Rectal smooth muscle tissue (tissue), 1 donor: Measurements from ENCODE around the gene RAPGEF4.

Experiments used
- H3K27ac ChIP-seq: one replicate; pipeline ENCODE4 v1.7.0; 2013; ENCODE audit warnings: low read depth, low read length, inconsistent platforms
- H3K27me3 ChIP-seq: one replicate; pipeline ENCODE4 v1.7.0; 2013; ENCODE audit warnings: low read length; ENCODE audit not compliant: control insufficient read depth, insufficient read depth
- H3K36me3 ChIP-seq: one replicate; pipeline ENCODE4 v1.7.0; 2013; ENCODE audit warnings: low read length; ENCODE audit not compliant: control insufficient read depth, insufficient read depth
- H3K4me1 ChIP-seq: one replicate; pipeline ENCODE4 v1.7.0; 2013; ENCODE audit warnings: low read length; ENCODE audit not compliant: control insufficient read depth, insufficient read depth
- H3K4me3 ChIP-seq: one replicate; pipeline ENCODE4 v1.7.0; 2013; ENCODE audit warnings: low read length
- H3K9ac ChIP-seq: one replicate; pipeline ENCODE4 v1.7.0; 2013; ENCODE audit warnings: low read length

Gene RAPGEF4

GRCh38 chr2:173045181-173045580 is 309.5 kb downstream of the RAPGEF4 start:
- H3K27ac ChIP-seq, result no peak overlapping the region
- H3K4me1 ChIP-seq, result peaks cover 27% of the 10 kb centered on the region

DNA sequence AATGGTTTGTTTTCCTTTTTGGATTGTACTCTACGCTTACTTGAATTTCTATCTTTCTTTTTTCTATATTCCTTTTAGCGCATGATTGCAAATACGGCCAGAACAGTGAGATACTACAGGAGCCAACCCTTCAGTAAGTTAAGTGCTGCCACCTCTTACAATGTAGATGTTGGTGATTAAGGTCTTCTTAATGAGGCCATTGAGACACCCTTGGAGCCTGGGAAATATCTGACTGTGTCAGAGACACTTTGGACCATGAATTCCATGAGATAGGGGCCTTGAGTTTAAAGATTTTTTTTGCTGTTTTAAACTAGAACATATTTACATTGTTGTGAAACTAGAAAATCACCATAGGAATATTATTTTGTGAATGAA is 312.9 kb downstream of the RAPGEF4 start:
- Histone ChIP-seq H3K27me3 (no peaks in the 10 kb centered on the region), H3K36me3 (no peaks in the 10 kb centered on the region), H3K9ac (no peak overlapping the region), H3K27ac (peak overlapping the region; percentile 51), H3K4me1 (peaks cover 27% of the 10 kb centered on the region), H3K4me3 (no peak overlapping the region)

More at GRCh38 chr2:173045181-173045580, 309.5 kb downstream of the RAPGEF4 start:
- Histone ChIP-seq H3K27me3 (no peaks in the 10 kb centered on the region), H3K4me3 (no peak overlapping the region), H3K36me3 (no peaks in the 10 kb centered on the region), H3K9ac (no peak overlapping the region)

- H3K27ac ChIP-seq, result peak overlapping the region; percentile 67
- no peak overlapping the region for H3K4me3 ChIP-seq
- H3K27me3 ChIP-seq, result no peaks in the 10 kb centered on the region
- H3K36me3 ChIP-seq, result no peaks in the 10 kb centered on the region
- peaks cover 22% of the 10 kb centered on the region for H3K4me1 ChIP-seq
- no peak overlapping the region for H3K9ac ChIP-seq
Observed at GRCh38 chr2:173048897-173049661, 313.4 kb downstream of the RAPGEF4 start.

GRCh38 chr2:173049831-173050230 is 314.2 kb downstream of the RAPGEF4 start:
- no peaks in the 10 kb centered on the region for H3K36me3 ChIP-seq
- H3K4me1 ChIP-seq, result peaks cover 19% of the 10 kb centered on the region
- H3K27me3 ChIP-seq, result no peaks in the 10 kb centered on the region
- H3K27ac ChIP-seq, result peak overlapping the region; percentile 67
- H3K4me3 ChIP-seq, result no peak overlapping the region
- no peak overlapping the region for H3K9ac ChIP-seq

DNA sequence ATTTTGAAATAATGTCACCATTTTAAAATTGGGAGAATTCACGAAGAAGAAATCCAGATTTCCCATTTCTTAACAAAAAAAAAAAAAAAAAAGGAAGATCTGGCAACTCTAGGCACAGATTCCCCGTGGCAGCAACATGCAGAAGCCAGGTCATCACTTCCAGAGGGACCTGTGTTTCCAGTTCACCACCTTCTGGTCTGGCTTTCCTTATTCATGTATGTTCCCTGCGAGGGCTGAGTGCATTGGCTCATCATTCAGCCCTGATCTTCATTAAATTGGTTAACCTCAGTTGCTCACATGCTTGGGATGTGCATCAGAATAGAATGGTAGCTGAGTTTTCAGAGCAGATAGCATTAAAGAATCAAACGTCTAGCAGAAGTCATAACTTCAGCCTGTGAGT is 315.0 kb downstream of the RAPGEF4 start:
- H3K4me3 ChIP-seq, result no peak overlapping the region
- no peaks in the 10 kb centered on the region for H3K27me3 ChIP-seq
- H3K36me3 ChIP-seq, result no peaks in the 10 kb centered on the region
- peaks cover 18% of the 10 kb centered on the region for H3K4me1 ChIP-seq
- no peak overlapping the region for H3K9ac ChIP-seq
- no peak overlapping the region for H3K27ac ChIP-seq

GRCh38 chr2:173051463-173052215 is 316.0 kb downstream of the RAPGEF4 start:
- H3K4me1 ChIP-seq, result peaks cover 18% of the 10 kb centered on the region
- H3K4me3 ChIP-seq, result no peak overlapping the region
- H3K9ac ChIP-seq, result no peak overlapping the region
- no peaks in the 10 kb centered on the region for H3K36me3 ChIP-seq
- no peaks in the 10 kb centered on the region for H3K27me3 ChIP-seq
- no peak overlapping the region for H3K27ac ChIP-seq

- H3K4me1 ChIP-seq, result peaks cover 16% of the 10 kb centered on the region
- no peaks in the 10 kb centered on the region for H3K27me3 ChIP-seq
- H3K27ac ChIP-seq, result no peak overlapping the region
- no peak overlapping the region for H3K4me3 ChIP-seq
- no peaks in the 10 kb centered on the region for H3K36me3 ChIP-seq
- no peak overlapping the region for H3K9ac ChIP-seq
Observed at GRCh38 chr2:173053043-173053699, 317.5 kb downstream of the RAPGEF4 start.

GRCh38 chr2:173054466-173054865 is 318.8 kb downstream of the RAPGEF4 start:
- Histone ChIP-seq H3K27ac (no peak overlapping the region), H3K9ac (no peak overlapping the region), H3K4me3 (no peak overlapping the region), H3K36me3 (no peaks in the 10 kb centered on the region), H3K4me1 (peaks cover 5% of the 10 kb centered on the region), H3K27me3 (no peaks in the 10 kb centered on the region)

DNA sequence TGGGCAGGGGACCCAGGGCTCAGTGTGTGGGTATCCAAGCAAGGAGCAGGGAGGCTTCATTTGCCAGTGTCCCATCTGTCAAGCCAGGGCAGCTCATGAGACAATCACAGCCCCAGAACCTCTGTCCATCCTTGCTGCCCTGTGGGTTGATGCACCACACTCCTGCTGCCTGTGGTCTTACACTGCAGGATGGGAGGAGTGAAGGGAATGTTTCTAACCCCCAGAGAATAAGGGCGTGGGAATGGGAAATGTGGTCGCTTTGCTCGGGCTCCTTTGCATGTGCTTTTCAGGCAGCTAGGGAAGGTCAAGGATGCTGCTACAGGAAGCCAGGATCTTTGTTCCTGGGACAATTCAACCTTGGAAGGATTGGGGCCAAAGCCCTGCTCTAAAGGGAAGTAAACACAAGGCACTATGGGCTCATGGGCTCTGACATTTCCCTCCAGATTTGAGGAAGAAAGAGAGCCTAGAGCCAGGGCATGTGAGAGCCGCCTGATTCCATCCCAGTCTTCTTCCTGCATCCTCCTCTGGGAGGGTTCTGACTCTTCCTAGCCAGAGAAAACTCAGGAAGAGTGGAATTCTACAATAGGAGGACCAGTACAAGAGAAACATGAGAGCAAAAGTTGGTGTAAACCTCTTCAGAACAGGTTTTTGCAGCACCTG is 321.2 kb downstream of the RAPGEF4 start:
- no peak overlapping the region for H3K9ac ChIP-seq
- no peak overlapping the region for H3K4me3 ChIP-seq
- no peaks in the 10 kb centered on the region for H3K4me1 ChIP-seq
- H3K27me3 ChIP-seq, result no peaks in the 10 kb centered on the region
- no peaks in the 10 kb centered on the region for H3K36me3 ChIP-seq
- H3K27ac ChIP-seq, result no peak overlapping the region

GRCh38 chr2:173058097-173058496 is 322.5 kb downstream of the RAPGEF4 start:
- Histone ChIP-seq H3K4me3 (no peak overlapping the region), H3K36me3 (no peaks in the 10 kb centered on the region), H3K9ac (no peak overlapping the region), H3K27ac (no peak overlapping the region), H3K27me3 (no peaks in the 10 kb centered on the region), H3K4me1 (no peaks in the 10 kb centered on the region)

GRCh38 chr2:173058673-173059072 is 323.0 kb downstream of the RAPGEF4 start:
- no peaks in the 10 kb centered on the region for H3K27me3 ChIP-seq

GRCh38 chr2:173059292-173059691 is 323.6 kb downstream of the RAPGEF4 start:
- Histone ChIP-seq H3K9ac (no peak overlapping the region), H3K36me3 (no peaks in the 10 kb centered on the region), H3K4me1 (no peaks in the 10 kb centered on the region), H3K4me3 (no peak overlapping the region), H3K27ac (no peak overlapping the region), H3K27me3 (no peaks in the 10 kb centered on the region)

More at GRCh38 chr2:173058673-173059072, 323.0 kb downstream of the RAPGEF4 start:
- H3K4me1 ChIP-seq, result no peaks in the 10 kb centered on the region
- no peak overlapping the region for H3K27ac ChIP-seq
- no peaks in the 10 kb centered on the region for H3K36me3 ChIP-seq
- no peak overlapping the region for H3K9ac ChIP-seq
- H3K4me3 ChIP-seq, result no peak overlapping the region
